Heart left ventricle (tissue), 13 donors: ENCODE results near the gene ERCC4.

Experiments
- CTCF ChIP-seq, 12 donors: fragments of 200-600 bp; sonication (generic) in 4 of 12; IDR thresholded peaks; one replicate each; pipeline versions ENCODE4 v1.5.0 to v1.8.0; 2018 to 2022; ENCODE audit warnings: antibody characterized with exemption in 12 of 12, mild to moderate bottlenecking in 5 of 12
- POLR2A ChIP-seq, 2 donors: fragments of 450-650 bp; IDR thresholded peaks; one replicate each; pipeline ENCODE4 v1.6.1; 2017; ENCODE audit warnings: antibody characterized with exemption in 2 of 2, mild to moderate bottlenecking in 2 of 2, moderate library complexity in 2 of 2
- donor health status: ischemic (EF 13 %, LVEDD 7.1; RV severe dilation, severe dysfunction).
- donor health status: DM: no; HTN: yes; CAD: no.
- donor health status: DM: no; HTN: no; CAD: no.
- donor health status: ischemic (EF 25% LVEDD 6.9; RV normal size, moderate dysfunction).
- donor health status: ischemic (EF 25% LVEDD 5.7; RV mildly dilated, moderate dysfunction).
- donor health status: ischemic (EF 35%, LVEDD 5.7; RV mildly dilated, moderate dysfunction).
- donor health status: nonischemic (EF 11% LVEDD 7.7; RV severe dilation, severe dysfunction).
- donor health status: DM: yes; HTN: yes; CAD: no.
- donor health status: PGD.
- donor health status: ischemic (EF 29% LVEDD 5.4; RV normal size, mild dysfunction).
- donor health status: nonischemic (EF 23%, LVEDD 6.1; RV moderate dilation, normal function).

DNA sequence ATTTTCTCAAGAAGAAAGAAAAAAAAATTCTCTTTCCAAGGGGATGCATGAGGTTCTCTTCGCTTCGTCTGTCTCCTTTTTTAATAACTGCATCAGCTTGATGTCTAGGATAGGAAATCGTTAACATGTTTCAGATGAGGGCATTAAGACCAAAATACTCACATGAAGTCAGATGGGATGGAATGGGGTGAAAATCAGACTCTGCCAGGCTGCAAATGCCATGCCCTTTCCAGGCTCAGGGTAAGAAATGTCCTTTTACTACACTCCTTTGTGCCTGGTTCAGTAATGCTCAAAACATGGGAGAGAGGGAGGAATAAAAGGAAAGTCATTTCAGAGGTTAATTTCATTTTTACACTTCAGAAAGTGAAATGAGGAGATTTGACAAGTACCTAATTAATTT lies 21.7 kb upstream of the ERCC4 start:
- TF ChIP-seq CTCF (IDR thresholded peaks at IDR 0.05) (no peak), POLR2A (IDR thresholded peaks at IDR 0.05) (no peak)
